NCI-H82 treated with DMSO at 0.1 percent for 48 hours (cell line): ENCODE data around the gene RNF32.

ENCODE experiments used
- DNase-seq: peaks from one replicate; lab custom pipeline; 2025; ENCODE audit not compliant: unreplicated experiment; lab: John Stamatoyannopoulos, UW

Gene RNF32

DNA sequence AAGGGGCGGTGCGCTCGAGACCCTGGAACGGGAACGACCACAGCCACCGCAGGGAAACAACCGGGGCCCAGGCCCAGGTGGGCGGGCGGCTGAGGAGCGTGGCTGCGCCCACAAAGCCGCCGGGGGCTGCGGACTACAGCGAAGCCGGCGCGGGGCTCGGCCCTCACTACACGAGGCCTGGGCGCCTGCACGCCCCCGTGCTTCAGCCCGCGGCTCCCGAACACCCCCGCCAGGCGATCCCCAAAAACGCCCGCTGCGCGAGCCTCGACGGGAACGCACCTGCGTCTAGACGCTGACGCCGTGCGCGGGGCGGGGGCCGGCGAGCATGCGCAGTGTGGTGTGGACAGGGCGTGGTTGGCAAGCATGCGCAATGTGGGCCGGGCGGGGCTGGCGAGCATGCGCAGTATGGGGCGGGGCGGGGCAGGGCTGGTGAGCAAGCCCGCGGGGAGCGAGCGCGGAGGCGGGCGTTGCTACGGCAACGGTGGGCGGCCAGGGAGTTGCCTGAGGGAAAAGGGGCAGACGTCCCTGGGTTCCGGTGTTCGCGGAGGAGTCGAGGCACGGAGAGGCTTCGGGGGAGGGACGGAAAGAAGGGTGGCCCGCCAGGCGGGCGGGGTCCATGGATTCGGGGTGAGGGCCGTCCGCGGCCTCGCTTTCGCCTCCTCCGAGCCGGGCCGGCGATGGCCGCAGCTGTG lies at the start of gene RNF32:
TSS of gene RNF32 (plus strand) at position 518 of the 692 bp plus-strand sequence. CDS start 3,104 bp downstream, outside the sequence.
- DNase-seq, result peak; percentile 51

DNA sequence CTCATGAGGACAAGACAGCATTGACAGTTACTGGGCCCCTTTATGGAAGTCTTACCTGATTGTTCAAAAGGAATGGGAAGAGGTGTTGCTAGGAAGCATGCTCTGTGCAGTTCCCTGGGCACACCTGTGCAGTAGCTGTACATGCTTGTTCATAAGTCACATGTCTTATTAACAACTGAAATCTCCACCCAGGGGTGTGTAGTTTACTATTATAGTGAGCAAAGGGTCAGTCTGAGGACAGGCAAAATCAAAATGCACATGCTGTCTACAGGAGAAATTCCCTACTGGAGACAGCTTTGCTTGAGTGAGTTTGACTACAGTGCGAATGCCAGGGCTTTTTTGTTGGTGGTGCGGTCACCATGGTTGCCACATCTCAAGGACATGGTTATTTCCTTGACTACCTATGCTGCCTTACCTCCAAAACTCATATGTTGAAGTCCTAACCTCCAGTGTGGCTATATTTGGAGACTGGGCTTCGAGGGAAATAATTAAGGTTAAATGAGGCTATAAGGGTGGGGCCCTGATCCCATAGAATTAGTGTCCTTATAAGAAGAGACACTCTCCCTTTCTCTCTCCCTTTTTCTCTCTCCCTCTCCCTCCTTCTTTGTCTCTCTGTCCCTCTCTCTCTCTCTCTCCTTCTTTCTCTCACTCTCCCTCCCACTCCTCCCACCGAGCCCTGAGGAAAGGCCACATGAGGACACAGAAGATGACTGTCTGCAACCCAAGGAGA lies 48.3 kb upstream of the RNF32 start:
- DNase-seq, result no peak

DNA sequence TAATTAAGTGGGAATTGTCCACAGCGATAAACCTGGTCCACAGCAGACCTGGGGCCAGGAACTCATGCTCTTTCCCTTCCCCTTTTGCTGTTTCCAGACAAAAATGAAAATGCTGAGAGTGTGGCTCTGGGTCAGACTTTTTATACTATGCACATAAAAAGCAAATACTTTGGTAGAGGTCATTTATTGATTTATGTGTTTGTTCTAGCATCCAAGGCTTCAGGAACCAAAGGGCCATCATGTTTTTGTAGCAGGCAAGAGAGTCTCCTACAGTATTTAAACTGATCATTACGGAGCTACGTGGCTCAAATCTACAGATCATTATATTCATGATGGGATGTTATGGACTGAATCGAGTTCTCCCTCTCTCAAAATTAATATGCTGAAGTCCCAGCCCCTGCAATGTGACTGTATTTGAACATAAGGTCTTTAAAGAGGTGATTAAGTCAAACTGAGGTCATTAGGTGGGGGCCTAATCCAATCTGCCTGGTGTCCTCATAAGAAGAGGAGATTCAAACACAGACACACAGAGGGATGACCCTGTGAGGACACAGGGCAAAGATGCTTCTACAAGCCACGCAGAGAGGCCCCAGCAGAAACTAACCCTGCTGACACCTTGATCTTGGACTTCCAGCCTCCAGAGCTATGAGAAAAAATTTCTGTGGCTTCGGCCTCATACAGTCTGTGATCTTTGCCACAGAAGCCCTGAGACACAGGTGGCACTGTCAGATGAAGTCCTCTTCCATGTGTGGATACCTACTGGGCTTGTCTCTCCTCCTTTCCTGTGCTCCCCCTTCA lies 46.1 kb upstream of the RNF32 start:
- DNase-seq, result no peak

DNA sequence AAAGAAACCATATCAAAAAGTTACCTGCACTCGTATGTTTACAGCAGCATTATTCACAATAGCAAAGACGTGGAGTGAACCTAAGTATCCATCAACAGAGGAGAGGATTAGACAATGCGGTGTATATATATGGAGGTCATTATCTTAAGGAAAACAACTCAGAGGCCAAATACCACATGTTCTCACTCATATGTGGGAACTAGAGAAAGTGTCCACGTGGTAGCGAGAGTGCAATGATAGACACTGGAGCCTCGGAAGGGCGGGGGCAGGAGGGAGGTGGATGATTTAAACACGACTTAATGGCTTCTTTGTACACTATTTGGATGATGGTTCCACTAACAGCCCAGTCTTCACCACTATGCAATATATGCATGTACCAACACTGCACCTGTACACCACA lies 40.1 kb upstream of the RNF32 start:
- no peak for DNase-seq

DNA sequence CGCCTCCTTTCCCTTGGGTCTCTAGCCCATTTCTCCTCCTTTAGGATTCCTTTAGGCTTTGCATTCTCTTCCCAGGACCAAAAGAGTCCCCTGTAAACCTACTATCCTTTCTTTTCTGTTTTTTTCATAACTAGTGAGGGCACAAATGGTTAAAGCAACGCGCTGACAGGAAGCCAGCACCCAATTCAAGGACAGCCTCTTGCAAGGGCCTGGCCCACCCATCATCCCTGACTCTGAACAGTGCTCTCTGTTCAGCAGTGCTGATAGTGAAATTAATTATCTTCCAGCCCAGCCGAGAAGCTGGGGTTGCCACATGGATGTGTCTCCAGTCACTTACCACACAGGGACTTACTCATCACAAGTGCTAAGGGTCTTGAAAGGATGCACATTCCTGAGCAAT lies 38.3 kb upstream of the RNF32 start:
- no peak for DNase-seq

DNA sequence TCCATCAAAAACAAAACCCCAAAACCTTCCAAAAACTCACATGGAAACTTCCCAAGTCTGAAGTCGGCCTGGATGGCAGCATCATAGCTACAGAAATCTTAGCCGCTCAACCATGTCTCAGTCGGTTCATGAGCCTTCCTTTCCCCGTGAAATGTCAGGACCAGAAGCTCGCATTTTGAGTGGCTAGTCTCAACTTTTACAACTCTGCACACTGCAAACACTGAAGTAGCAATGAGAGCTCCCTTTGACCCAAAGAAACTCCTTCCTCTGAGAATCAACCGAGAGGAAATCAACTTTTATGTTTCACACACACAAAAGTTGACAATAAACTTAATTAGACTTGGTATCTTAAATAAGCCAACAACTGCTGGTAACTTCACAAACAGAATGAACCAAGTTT lies 37.6 kb upstream of the RNF32 start:
- no peak for DNase-seq

DNA sequence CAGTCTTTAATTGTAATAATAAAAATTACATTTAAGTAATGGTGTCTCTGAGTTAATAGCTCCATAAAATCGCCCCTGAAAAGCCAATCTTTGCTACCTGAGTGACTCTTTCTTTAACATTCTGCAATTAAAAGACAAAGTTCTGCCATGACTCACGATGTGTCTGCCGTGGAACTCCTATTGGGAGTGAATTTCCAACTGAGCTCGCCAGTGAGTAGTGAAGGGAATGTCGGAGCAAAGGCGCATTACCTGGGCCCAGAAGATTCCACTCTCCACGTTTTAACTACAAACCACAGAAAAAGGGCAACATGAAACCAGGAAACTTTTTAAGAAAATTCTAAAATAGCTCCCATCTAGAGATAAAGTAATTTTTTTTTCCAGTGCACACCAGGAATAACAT lies 36.9 kb upstream of the RNF32 start:
- DNase-seq, result no peak

DNA sequence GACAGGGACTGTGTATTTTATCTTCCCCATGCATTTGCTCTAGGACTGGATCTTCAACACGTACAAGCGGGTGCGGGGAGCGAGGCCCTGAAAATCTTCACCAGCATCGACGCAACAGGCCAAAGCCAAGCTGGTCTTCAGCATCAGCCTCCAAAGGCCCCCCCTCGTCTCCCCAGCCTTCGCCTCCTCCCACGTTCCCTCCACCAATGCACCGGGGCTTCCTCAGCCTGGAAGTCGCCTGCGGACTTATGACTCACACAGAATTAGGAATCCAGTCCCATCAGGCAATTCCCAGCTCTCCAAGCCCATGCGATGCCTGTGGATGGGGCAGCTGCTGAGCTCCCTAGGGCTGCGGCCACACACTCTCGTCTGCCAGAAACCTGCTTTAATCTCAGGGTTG lies 36.3 kb upstream of the RNF32 start:
- no peak for DNase-seq

DNA sequence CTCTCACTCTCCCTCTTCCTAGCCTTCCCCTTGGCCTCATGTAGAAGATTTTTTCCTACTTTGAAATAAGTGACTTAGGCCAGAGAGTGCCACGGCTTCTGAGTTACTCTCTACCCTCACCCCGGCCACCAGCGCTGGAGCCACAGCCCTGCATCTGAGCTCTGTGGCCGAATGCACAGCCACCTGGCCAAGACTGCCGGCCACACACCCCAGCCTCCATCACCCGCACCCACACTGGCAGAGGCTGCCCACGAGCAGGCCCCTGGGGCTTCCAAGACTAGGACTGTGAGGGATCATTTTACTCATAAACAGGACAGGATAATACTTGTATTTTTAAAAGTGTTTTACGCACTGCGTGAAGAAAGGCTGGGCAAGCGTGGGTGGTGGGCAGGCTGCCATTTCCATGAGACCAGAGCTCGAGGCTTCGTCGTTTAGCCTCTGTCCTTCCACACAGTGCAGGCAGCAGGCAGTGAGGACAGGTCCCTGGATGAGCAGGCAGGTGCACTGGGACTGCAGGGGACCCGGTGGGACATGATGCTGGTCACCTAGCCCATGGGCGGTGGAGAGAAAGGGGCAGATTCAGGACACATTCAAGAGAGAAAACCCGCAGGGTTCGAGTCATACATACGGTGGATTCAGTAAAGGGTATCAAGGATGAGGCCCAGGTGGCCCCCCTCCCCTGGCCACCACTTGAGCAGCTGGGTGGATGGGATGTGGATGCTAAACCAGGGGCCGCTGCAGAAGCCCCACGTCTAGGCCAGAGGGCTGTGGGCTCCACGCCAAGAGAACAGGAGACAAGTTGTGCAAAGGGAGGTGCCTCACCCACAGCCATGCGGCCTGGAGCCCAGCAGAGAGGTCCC lies 35.5 kb upstream of the RNF32 start:
- DNase-seq, result no peak

DNA sequence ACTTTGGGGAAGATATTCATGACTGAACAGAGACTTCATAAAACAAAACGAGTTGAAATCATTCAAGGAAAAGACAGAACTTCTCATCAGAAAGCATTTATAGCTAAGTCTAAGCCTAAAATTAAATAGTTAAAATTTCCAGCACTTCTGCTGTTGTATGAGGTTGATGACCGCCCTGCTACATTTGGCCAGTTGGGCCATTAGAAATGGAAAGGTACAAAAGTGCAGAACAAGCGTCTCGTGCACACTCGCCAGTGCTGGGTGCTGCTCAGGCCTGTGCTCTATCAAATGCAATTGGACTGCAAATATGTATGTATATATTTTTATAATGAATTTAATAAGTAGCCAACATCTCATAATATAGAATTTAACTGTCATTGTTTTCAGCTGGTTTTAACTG lies 34.4 kb upstream of the RNF32 start:
- DNase-seq, result no peak

DNA sequence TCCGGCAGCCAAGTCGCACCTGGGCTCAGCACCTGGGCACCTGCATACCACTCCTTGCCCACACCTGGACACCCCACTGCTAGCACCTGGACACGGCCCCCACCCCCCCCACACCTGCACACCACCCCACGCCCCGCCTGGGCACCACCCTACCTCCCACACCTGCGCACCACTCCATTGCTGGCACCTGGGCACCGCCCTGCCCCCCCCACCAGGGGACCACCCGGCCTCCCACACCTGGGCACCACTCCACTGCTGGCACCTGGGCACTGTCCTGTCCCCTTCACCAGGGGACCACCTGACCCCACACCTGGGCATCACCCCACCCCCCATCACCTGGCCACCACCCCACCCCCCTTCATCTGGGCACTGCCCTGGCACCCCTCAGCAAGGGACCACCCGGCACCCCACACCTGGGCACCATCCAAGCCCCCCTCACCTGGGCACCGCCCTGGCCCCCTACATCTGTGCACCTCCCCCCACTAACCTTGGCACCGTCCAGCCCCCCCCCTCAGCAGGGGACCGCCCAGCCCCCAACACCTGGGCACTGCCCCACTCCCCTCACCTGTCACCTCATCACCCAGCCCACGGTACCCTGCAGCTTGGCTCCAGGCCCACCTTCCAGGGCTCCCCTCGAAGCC lies 33.8 kb upstream of the RNF32 start:
- DNase-seq, result no peak

DNA sequence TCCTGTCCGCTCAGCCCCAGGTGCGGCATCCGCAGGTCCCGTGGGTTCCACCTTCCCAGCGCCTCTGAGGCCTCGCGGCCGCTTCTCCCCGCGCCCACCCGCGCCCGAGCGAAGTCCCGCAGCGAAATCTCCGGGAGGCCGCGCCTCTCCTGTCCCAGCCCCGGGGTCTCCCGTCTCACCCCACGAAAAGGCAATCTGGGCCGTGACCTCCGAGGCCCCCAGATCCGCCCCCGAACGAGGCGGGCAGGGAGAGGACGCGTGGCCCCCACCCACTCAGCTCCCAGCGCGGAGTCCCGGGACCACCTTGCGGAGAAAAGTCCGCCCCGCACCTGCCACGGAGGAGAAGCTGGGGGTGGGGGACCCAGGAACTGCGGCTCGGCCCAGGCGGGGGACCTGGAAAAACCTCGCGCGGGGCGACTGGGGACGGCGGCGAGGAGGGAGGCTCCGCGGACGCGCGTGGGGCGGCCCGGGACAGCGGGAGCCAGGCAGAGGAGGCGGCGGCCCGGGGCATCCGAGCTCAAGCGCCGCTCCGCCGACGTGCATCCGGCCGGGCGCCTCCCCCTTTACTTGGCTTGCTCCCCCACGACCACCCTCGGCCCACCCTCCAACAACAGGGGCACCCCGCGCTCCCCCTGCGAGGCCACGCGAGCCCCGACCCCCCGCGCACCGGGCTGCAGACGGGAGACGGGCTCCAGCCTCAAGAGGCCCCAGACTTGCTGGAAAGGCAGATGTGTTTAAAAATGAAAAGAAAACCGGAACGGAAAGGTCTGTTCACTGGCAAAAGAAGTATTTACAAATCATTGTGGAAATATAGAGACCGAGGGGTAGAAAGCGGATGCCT lies 33.0 kb upstream of the RNF32 start:
- no peak for DNase-seq

DNA sequence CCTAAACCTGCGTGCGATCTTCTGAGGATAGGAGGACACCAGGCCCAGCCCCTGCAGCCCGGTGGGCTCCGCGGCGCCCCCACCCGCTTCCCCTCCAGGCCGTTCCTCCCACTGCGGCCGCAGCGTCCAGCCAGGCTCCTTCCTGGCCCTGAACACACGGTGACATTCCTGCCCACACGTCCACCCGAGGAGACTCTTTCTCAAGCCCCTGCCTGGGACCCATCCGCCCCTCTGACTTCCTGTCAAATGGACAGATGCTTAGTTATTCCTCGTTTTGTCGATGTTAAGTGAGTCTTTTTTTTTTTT lies 32.4 kb upstream of the RNF32 start:
- no peak for DNase-seq

DNA sequence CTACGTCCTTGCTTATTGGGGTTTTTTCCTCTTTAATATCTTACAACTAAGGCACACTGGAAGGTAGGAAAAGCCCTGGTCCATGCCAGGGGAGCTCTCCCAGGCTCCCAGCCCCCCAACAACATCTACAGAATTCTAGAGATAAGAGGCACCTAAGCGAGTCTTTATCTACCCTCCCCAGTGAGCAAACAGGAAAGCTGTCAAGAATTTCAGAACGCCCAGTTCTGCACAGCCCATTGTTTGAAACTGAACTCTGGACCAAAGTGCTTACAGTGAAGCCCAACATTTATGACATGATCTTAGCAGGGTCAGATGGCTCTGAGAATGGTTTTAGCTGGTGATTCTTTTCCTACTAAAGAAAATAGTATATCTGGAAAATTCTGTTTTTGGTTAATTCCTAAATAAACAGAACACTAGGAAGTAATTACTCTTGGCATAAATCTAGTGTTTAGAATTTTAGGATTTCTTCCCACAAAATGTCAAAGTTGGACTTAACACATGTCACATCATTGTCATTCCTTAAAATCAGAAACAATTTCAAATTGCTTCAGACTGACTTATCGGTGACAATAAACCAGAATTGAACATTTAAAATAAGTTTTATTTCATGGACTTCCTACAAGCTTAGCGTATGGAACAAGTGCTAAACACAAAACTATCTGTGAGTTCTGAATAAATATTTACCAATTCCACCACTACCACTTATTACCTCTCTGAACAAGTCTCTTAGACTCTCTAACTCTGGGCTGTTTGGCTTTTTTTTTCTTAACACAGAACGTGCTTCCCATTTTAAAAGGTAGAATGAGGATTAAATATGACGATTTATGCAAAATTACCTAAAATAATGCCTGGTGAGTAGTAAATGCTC lies 31.3 kb upstream of the RNF32 start:
- no peak for DNase-seq

DNA sequence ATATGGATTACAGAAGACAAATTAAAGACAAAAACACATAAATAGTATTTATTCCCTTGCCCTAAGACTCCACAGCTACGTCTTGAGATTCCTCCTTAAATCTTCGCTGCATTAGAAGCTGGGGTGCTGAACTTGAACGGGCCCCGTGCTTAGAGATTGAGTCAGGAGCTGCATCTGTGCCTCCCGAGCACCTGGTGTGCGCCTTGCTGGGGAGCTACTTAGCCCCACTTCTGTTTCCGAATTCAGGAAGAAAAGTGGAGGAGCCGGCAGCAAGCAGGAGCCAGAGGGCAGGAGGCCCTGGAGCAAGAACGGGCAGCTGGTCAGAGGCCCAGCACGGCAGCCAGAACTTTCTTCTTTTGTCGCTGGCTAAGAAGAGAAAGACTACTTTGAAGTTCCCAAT lies 30.4 kb upstream of the RNF32 start:
- DNase-seq, result no peak

DNA sequence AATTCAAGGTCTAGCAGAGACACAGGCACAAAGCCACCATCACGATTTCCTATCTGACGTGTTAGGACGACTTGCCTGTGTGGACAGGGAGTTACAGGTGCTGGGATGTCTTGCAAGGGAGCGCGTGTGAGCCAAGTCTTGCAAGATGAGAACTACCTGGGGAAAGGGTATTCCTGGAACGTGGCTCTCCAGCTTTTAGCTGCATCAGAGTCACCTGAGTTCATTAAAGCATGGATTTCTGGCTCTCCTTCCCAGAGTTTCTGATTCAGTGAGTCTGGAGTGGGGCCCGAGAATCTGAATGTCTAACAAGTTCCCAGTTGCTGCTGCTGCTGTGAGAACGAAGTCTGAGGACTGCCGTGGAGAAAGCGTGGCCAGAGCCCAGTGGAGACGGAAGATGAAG lies 30.0 kb upstream of the RNF32 start:
- DNase-seq, result no peak

DNA sequence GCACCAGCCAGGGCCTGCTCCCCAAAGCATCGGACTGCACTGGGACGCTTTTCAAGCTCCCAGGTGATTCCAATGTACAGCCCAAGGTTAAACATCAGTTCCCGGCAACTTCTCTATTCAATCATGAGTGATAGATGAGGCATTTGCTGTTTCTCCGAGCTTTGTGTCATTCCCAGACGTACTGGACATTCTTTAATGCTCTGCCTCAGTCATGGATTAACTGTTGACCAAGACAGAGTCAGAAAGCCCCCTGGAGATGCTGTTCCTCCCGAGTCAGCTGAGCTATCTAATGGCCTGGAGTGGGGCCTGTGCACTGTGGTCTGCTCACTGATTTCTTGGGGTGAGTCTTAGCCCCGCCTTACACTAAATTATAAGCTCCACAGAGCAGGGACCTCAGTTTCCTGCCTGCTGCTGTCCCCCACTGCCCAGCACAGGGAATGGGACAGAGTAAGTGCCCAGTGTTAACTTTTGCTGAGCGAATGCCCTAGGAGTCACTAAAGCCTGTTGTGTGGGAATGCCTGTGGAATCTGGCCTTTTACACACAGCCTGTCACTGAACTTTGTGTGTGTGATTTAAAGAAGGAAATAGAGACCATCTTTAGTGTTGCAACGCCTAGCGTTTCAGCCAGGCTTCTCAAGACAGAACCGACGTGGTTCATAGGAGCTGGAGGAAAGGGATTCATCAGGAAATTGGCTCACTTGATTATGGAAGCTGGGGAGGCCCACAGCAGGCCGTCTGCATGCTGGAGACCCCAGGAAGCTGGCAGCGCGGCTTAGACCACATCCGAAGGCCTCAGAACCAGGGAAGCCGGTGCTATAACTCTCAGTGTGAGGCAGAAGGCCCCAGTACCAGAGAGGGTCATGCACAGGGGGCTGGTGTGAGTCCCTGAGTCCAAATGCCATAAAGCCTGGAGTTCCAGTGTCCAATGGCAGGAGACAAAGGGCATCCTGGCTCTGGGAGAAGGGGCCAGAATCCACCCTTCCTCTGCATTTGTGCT lies 29.3 kb upstream of the RNF32 start:
- DNase-seq, result no peak

DNA sequence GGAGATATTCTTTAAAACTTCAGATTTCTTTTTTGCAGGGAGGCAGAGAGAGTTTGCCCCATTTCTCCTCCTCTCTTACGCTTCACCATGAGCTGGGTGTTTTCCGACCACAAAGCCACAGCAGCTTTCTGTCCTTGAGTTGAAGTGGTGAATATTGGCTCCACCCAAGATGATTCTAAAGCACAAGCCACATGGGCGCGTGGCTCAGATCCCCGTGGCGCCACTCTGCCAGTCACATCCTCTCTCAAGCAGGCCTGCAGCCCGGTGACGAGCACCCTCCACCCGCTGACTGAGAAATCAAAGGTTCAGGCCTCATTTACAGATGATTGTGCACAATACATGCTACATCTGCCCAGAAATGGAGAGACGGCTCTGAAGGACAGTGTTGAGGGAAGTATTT lies 27.6 kb upstream of the RNF32 start:
- DNase-seq, result no peak
